ENCODE data around the gene HOXA4.

The HOXA4 gene

GRCh38 chr7:27105301-27106031, 25.1 kb downstream of the HOXA4 start:
- no peak for DNase-seq (ENCODE audit: low read depth in 2 of 2)

DNA sequence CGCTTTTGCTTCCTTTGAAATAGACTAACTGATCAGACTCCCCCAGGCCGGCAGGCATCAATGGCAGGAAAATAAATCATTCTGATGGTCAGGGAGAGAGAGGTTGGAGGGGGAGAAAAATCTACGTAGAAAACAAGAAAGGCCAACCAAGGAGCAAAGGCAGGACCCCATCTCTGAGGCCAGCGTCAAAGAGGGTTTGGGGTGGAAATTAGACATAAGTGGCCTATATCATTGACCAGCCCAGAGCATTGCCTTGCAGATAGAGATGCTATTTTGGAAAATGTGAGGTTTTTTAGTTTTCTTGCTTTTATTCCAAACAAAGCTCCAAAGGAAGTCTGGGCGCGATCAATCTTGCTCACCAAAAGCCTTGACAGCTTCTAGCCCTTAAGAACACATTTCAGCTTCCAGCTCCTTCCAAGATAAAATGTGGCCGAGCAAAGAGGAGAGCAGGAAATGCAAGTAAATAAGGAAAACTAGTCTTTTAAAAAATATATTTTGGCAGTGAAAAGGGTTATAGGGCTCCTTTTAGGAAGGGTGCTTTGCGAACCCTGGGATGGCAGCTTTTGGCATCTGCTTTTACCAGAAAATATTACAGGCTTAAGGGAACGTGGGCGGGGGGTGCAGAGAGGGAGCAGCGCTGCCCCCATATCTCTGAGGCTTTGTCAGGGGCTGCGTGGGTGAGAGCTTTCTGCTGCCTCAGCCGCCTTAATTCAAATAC, 26.1 kb downstream of the HOXA4 start:
- no peak for DNase-seq (ENCODE audit: low read depth in 2 of 2)

DNA sequence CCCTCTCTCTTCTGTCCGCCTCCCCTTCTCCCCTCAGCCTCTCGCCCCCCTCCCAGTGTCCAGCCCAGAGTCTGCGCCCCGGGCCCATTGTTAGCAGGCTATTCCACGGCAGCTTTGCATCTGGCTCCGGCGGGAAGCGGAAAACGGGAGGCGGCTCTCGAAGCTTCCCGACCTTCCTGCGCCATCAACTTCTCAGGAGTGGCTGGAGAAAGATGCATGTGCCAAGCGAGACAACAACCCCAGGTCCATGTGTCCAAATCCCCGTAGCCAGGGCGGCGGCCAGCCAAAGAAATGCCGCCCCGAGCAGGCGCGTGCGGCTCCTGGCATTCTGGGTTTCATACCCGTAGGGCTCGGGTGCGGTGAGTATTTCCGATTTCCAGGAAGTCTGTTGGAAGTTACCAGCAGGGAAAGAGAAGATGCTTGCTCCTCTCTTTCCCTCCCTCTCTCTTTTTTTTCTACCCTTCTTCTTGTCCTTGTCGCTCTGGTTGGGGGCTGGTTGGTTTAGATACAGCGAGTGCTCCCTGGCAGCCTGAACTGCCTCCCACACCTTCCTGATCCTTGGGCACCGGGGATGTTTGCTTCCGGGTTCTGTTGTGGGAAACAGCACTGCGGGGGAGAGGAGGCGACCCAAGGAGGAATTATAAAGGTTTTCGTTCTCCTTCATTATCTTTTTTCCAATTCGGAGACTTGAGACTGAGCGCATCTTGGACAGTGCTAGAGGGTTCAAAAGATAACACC, 26.9 kb downstream of the HOXA4 start:
- DNase-seq (ENCODE audit: low read depth in 2 of 2) = no peak

- DNase-seq (ENCODE audit: low read depth in 2 of 2) = no peak
These were observed 27.7 kb downstream of the HOXA4 start, which contains the start of gene HOXA2 for GRCh38 chr7:27102581-27103442. TSS of gene HOXA2 (minus strand) at chr7:27102683. CDS start at chr7:27102500, 183 bp downstream.

GRCh38 chr7:27101957-27102580, 28.5 kb downstream of the HOXA4 start:
- DNase-seq (ENCODE audit: low read depth in 2 of 2) = no peak

DNA sequence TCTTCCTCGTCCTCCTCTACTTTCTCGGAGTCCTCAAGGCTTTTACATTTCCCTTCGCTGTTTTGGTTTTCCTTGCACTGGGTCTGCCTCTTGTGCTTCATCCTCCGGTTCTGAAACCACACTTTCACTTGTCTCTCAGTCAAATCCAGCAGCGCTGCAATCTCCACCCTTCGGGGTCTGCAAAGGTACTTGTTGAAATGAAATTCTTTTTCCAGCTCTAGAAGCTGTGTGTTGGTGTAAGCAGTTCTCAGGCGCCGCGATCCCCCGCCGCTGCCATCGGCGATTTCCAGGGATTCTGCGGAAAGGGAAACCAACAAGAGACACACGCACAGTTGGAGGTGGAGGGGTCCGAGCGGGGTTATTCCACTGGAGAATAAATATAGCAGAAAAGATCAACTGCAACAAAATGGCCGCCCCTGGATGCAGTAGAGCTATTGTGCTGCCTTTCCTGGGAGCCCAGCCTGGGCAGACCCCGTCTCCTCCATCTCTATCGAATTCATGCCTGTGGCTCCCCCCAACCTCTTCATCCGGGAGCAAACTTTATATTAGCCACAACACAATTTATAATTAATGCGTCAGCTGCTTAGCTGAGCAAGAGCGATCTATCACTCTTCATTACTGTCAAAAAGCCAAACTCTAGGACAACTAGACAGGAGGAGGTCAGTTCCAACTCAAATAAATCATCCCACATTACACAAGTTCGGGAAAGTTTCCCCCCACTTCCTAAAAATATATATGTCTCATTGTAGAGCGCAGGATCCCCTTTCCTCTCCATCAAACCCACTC, 29.2 kb downstream of the HOXA4 start:
- DNase-seq (ENCODE audit: low read depth in 2 of 2) = no peak

- DNase-seq (ENCODE audit: low read depth in 2 of 2) = no peak
These were observed 29.8 kb downstream of the HOXA4 start for GRCh38 chr7:27100694-27101170.

GRCh38 chr7:27099453-27100370, 30.8 kb downstream of the HOXA4 start:
- no peak for DNase-seq (ENCODE audit: low read depth in 2 of 2)

DNA sequence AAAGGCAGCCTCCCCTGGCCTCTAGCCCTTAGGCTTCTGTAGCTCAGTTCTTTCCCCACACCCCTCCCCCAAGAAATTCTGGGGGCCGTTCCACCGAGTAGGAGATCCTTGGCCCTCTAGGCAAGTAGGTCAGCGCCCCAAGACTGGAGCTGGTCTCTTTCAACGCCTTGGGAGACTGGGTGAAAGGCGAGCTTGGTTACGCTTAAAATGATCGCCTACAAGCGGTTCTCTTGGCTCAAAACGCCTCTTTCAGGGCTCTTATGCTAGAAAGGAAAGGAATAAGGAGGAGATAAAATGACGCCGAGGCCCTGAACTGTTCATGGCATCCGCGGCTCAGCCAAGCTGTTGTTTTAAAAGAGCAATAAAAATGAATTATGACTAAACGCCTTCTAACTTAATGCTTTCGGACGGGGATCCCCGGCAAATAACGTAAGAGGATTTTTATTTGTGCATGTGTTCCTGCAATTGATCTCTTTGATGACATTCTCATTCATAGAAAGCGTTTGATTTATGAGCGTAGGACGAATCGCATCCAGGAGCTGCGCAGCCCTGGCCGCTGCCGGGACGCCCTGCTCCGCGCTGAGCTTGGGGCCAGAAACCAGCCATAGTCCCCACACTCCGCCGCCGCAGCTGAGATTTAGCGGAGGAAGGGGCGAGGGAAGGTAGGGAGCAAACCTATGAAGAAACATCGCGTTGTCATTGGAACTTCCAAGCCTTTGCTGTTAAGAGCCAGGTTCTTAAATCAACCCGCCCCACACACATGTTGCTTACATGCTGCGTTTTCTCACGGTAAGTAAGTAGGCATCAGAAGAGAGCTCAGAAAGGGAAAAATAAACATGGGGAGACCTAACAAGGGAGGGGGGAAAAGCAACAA, 31.7 kb downstream of the HOXA4 start:
- DNase-seq (ENCODE audit: low read depth in 2 of 2) = no peak

DNA sequence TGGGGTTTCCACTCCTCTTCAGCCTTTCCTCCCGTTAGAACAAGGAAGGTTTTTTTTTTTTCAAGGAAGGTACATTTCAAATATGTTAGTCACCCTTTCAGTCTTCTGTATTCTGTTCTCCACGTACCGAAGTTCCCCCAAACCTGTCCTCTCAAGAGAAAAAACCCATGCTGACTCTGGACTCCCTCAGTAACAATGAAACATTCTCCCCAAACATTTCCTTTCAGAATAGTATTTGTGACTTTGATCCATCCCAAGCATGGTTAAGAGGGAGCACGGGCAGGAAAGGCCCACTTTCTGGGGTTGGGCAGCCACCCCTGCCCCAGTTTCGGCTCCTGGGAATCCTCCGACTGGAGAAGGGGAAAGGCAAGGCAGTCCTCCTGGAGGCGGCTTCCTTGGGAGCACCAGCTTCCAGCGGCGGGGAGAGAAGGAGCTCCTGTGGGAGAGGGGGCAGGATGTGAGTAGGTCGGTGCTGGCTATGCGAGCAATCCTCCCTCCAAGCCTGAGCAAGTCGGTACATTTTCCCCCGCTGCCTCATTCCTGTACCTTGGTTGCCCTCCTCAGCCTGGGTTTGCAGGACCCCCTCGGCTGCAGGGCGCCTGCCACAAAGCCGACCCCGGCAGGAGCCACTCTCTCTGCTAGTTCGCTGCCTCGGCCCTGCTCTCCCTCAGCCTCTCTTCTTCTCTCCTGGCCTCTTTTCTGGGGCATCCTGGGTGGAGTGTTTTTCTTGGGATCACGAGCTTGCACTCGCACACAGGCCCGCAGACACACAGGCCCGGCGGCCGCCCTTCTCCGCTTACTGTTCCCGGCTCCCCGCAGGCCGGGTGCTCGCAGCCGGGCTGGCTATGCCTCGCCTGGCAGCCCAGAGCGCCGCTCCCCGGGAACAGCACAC, 32.6 kb downstream of the HOXA4 start:
- DNase-seq (ENCODE audit: low read depth in 2 of 2) = no peak

DNA sequence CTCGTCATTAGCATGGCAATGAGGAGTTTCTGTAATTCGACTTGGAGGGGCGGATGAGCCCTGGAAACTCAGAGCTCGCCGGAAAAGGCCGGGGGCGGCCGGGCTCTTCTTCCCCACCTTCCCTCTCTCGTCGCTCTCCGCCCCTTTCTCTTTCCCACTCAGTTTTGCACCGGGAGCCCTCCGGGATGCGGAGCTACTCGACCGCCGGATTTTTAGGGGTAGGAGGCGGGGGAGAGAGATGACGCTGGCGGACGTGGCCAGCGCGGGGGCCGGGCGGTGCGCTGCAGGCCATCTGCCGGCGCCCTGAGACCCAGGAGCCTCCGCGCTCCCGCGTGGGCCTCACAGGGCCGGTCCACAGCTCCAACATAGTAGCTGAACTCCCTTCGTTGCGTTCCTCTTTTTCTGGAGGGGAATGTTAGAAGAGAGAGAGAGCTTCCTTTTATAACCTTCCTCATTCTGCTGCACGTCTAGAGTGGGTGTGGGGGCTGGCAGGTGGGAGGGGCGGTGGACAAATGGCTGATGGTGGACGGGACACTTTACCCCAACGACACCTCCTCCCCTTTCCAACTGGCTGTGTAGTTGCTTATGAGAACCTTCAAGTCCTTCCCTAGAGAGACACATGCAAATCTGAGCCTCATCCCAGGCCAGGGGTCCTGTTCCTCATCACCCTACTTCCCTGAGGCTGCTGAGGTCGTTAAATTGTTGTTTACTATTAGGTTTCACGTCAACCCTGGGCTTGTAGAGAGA, 33.6 kb downstream of the HOXA4 start:
- no peak for DNase-seq (ENCODE audit: low read depth in 2 of 2)

GRCh38 chr7:27095897-27096767, 34.4 kb downstream of the HOXA4 start, which contains the start of gene HOXA1:
TSS of gene HOXA1 (minus strand) at chr7:27096000. CDS start at chr7:27095912, 88 bp downstream.
- DNase-seq (ENCODE audit: low read depth in 2 of 2) = peak; percentile 52 to 66

DNA sequence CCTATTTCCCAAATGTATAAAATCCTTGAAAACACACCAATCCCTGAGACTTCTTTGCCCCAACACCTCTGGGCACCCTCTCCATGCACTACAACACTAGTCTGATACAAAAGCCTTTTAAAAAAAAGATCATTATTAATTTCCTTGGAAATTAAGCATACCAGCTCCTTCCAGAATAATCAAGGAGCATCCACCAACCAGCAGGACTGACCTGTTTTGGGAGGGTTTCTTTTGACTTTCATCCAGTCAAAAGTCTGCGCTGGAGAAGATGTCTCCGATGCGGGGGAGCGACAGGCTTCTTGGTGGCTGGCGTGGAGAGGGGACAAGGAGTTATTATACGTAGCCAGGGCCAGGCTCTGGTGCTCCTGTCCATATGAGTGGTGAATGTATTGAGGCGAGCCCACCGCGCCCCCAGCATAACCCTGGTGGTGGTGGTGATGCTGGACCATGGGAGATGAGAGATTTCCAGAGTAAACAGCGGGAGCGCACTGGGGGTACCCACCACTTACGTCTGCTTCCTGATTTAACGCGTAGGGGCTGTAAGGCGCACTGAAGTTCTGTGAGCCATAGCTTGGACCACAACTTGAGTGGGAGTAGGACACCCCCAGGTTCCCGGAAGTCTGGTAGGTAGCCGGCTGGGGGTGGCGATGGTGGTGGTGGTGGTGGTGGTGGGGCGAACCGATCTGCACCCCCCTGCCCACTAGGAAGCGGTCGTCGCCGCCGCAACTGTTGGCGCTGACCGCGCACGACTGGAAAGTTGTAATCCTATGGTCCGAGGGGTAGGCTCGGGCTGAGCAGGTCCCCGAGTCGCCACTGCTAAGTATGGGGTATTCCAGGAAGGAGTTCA, 35.3 kb downstream of the HOXA4 start:
- DNase-seq (ENCODE audit: low read depth in 2 of 2) = no peak

- no peak for DNase-seq (ENCODE audit: low read depth in 2 of 2)
These were observed 36.1 kb downstream of the HOXA4 start for GRCh38 chr7:27094304-27095049.
